Liver (tissue), 9 donors: ENCODE data around the gene MYO5A. TPM values are rescaled to one million over a fixed set of nuclear protein-coding genes. Genes with fewer than 3 reads are reported as not detected.

Experiments
- DNase-seq: peaks from one replicate; pipeline ENCODE4 v3.0.0-alpha.2; 2017; ENCODE audit warnings: low spot score
- H3K27ac ChIP-seq, 2 donors: one replicate each; pipeline ENCODE4 v1.7.0; 2013; ENCODE audit warnings: inconsistent platforms in 2 of 2, low read length in 2 of 2, control low read depth in 1 of 2, low read depth in 1 of 2, mild to moderate bottlenecking in 1 of 2
- H3K27me3 ChIP-seq, 4 donors: one replicate each; pipeline versions ENCODE4 v1.6.1 to v1.7.0; 2013; ENCODE audit warnings: low read length in 3 of 4, inconsistent platforms in 1 of 4, mild to moderate bottlenecking in 1 of 4, moderate library complexity in 1 of 4; ENCODE audit not compliant: control insufficient read depth in 4 of 4, insufficient read depth in 4 of 4
- H3K36me3 ChIP-seq, 4 donors: one replicate each; pipeline versions ENCODE4 v1.6.1 to v1.7.0; 2013; ENCODE audit warnings: low read length in 3 of 4, mild to moderate bottlenecking in 3 of 4, low read depth in 1 of 4, moderate library complexity in 1 of 4; ENCODE audit not compliant: control insufficient read depth in 4 of 4, insufficient read depth in 3 of 4
- H3K4me1 ChIP-seq, 4 donors: one replicate each; pipeline versions ENCODE4 v1.6.1 to v1.7.0; 2013; ENCODE audit warnings: low read length in 3 of 4, mild to moderate bottlenecking in 3 of 4, moderate library complexity in 1 of 4; ENCODE audit not compliant: control insufficient read depth in 4 of 4, insufficient read depth in 4 of 4
- H3K4me3 ChIP-seq, 3 donors: one replicate each; pipeline versions ENCODE4 v1.6.1 to v1.7.0; 2013; ENCODE audit warnings: low read length in 3 of 3, control low read depth in 1 of 3, low read depth in 1 of 3, mild to moderate bottlenecking in 1 of 3
- H3K9ac ChIP-seq, 2 donors: one replicate each; pipeline ENCODE4 v1.7.0; 2013; ENCODE audit warnings: low read length in 2 of 2, mild to moderate bottlenecking in 2 of 2, moderate library complexity in 2 of 2, control low read depth in 1 of 2, low read depth in 1 of 2
- H3K9me3 ChIP-seq, 4 donors: one replicate each; pipeline versions ENCODE4 v1.6.1 to v1.7.0; 2013; ENCODE audit warnings: low read length in 3 of 4; ENCODE audit not compliant: control insufficient read depth in 4 of 4
- ATF3 ChIP-seq: IDR thresholded peaks from 2 replicates; pipeline ENCODE4 v1.6.1; 2016; ENCODE audit warnings: antibody characterized with exemption
- CTCF ChIP-seq: fragments of 150-350 bp; IDR thresholded peaks from 2 replicates; pipeline ENCODE4 v1.5.1; 2017; ENCODE audit warnings: improper control_type of control experiment, low read depth, low read length; ENCODE audit not compliant: missing input control
- EGR1 ChIP-seq, 2 donors: IDR thresholded peaks; 2 replicates each; pipeline ENCODE4 v1.6.1; 2016 to 2018; ENCODE audit warnings: antibody characterized with exemption in 2 of 2, low read depth in 2 of 2
- FOXA1 ChIP-seq: IDR thresholded peaks from 2 replicates; pipeline ENCODE4 v1.6.1; 2016; ENCODE audit warnings: antibody characterized with exemption
- FOXA2 ChIP-seq: IDR thresholded peaks from 2 replicates; pipeline ENCODE4 v1.6.1; 2016; ENCODE audit warnings: antibody characterized with exemption
- GABPA ChIP-seq, 2 donors: IDR thresholded peaks in 1 of 2; conservative IDR thresholded peaks in 1 of 2; 2 replicates each; pipeline ENCODE4 v1.6.1; 2016; ENCODE audit warnings: antibody characterized with exemption in 2 of 2, mild to moderate bottlenecking in 1 of 2, moderate library complexity in 1 of 2
- HNF4G ChIP-seq: IDR thresholded peaks from 2 replicates; pipeline ENCODE4 v1.6.1; 2016; ENCODE audit warnings: antibody characterized with exemption
- JUND ChIP-seq, 2 donors: IDR thresholded peaks; 2 replicates each; pipeline ENCODE4 v1.6.1; 2016; ENCODE audit warnings: antibody characterized with exemption in 2 of 2
- MAX ChIP-seq: IDR thresholded peaks from 2 replicates; pipeline ENCODE4 v1.6.1; 2016; ENCODE audit warnings: antibody characterized with exemption
- NR2F2 ChIP-seq: IDR thresholded peaks from 2 replicates; pipeline ENCODE4 v1.6.1; 2016; ENCODE audit warnings: antibody characterized with exemption
- RAD21 ChIP-seq, 2 donors: IDR thresholded peaks; 2 replicates each; pipeline ENCODE4 v1.6.1; 2016; ENCODE audit warnings: antibody characterized with exemption in 2 of 2, mild to moderate bottlenecking in 2 of 2
- REST ChIP-seq: IDR thresholded peaks from 2 replicates; pipeline ENCODE4 v1.6.1; 2016; ENCODE audit warnings: antibody characterized with exemption, mild to moderate bottlenecking
- RXRA ChIP-seq, 2 donors: IDR thresholded peaks; 2 replicates each; pipeline ENCODE4 v1.6.1; 2017 to 2018; ENCODE audit warnings: antibody characterized with exemption in 2 of 2, mild to moderate bottlenecking in 1 of 2
- SP1 ChIP-seq: IDR thresholded peaks from 2 replicates; pipeline ENCODE4 v1.6.1; 2018; ENCODE audit warnings: antibody characterized with exemption, mild to moderate bottlenecking
- TAF1 ChIP-seq: conservative IDR thresholded peaks from 2 replicates; pipeline ENCODE4 v1.6.1; 2016; ENCODE audit warnings: antibody characterized with exemption, mild to moderate bottlenecking
- ZBTB33 ChIP-seq: IDR thresholded peaks from 2 replicates; pipeline ENCODE4 v1.6.1; 2016; ENCODE audit warnings: antibody characterized with exemption
- WGBS: extraction: QIAGEN DNeasy Blood & Tissue Kit; methylation state at CpG from one replicate; pipeline ENCODE4 v1.1.7; 2013; 5-methylcytosine and 5-hydroxymethylcytosine counted together
- polyA plus RNA-seq, 2 donors: library from polyadenylated mRNA; stranded (reverse) in 1 of 2; unstranded in 1 of 2; fragments of 200-250 nt in 1 of 2; fragments of >200 nt in 1 of 2; fragmentation: Nextera tagmentation in 1 of 2; extraction: Ambion mirVana in 1 of 2; gene quantifications; one replicate each; pipeline versions ENCODE4 v1.2.1 to v1.2.3, GENCODE V29; 2013 to 2015
- total RNA-seq, 2 donors: library from RNA; depleted of rRNA; stranded (reverse); fragments of >200 nt; gene quantifications; one replicate each; pipeline ENCODE4 v1.2.3, GENCODE V29; 2014
- donor health status: healthy.
- donor health status: healthy.
- donor health status: healthy.
- donor health status: healthy.
- donor health status: healthy.

The MYO5A gene
- total and polyA plus RNA-seq, 4 donors = 1.0 to 7.1 (median 3.0) TPM

- 86% methylated on average over 6 of the region's 6 CpGs for WGBS
- Histone ChIP-seq H3K9ac (no peak overlapping the region), H3K36me3 (no peaks in the 10 kb centered on the region), H3K27ac (no peak overlapping the region), H3K4me3 (no peak overlapping the region), H3K27me3 (no peaks in the 10 kb centered on the region), H3K4me1 (no peaks in the 10 kb centered on the region), H3K9me3 (no peaks in the 10 kb centered on the region)
- TF ChIP-seq ATF3 = no peak
- TF ChIP-seq CTCF = no peak
- TF ChIP-seq RXRA (IDR thresholded peaks at IDR 0.05) = no peak
- no peak for TF ChIP-seq MAX
- no peak for TF ChIP-seq GABPA (IDR thresholded peaks at IDR 0.05 in 1 of 2, conservative IDR thresholded peaks at IDR 0.05 in 1 of 2)
- no peak for TF ChIP-seq FOXA2
- no peak for DNase-seq
These were observed 22.1 kb downstream of the MYO5A start for GRCh38 chr15:52506549-52506948.

- DNase-seq = no peak
- no peak for TF ChIP-seq GABPA (IDR thresholded peaks at IDR 0.05 in 1 of 2, conservative IDR thresholded peaks at IDR 0.05 in 1 of 2)
- no peak for TF ChIP-seq CTCF
- TF ChIP-seq HNF4G = no peak
- no peak for TF ChIP-seq ZBTB33
- no peak for TF ChIP-seq RXRA (IDR thresholded peaks at IDR 0.05)
- no peak for TF ChIP-seq TAF1
- TF ChIP-seq RAD21 (IDR thresholded peaks at IDR 0.05) = no peak
- TF ChIP-seq JUND (IDR thresholded peaks at IDR 0.05) = no peak
- TF ChIP-seq SP1 = no peak
- TF ChIP-seq FOXA1 = no peak
- TF ChIP-seq REST = no peak
- no peak for TF ChIP-seq ATF3
- TF ChIP-seq EGR1 (IDR thresholded peaks at IDR 0.05; ENCODE audit: low read depth in 2 of 2) = no peak
- no peak for TF ChIP-seq NR2F2
- no peak for TF ChIP-seq MAX
- no peaks in the 10 kb centered on the region for H3K9me3 ChIP-seq
- no peaks in the 10 kb centered on the region for H3K36me3 ChIP-seq
- H3K9ac ChIP-seq = no peak overlapping the region
- no peak overlapping the region for H3K27ac ChIP-seq
- H3K4me3 ChIP-seq = no peak overlapping the region
- no peaks in the 10 kb centered on the region for H3K27me3 ChIP-seq
- 90% methylated on average over 6 of the region's 6 CpGs for WGBS
- no peaks in the 10 kb centered on the region for H3K4me1 ChIP-seq
These were observed 23.5 kb downstream of the MYO5A start for GRCh38 chr15:52505151-52505550.
